Natural killer cell treated with Interleukin-12 subunit alpha and Interleukin-12 subunit beta and Interleukin-15 and Interleukin-18, amount 100 ng/mL, for 72 hours (primary cell): ENCODE measurements around the gene SEMA6A. TPM values are rescaled to one million over a fixed set of nuclear protein-coding genes. Genes with fewer than 3 reads are reported as not detected.
A peak's percentile ranks its signal among the peaks of the same experiment; 100 is the strongest.

Experiments
- ATAC-seq, 2 donors: fragments of 150-1000 bp; cut with Tn5 transposase in 1 of 2; sonication (Bioruptor Pico), chemical (Tn5 transposase) in 1 of 2; 2 replicates each; pipeline ENCODE4 v1.10.0; 2021
- DNase-seq: peaks from one replicate; pipeline ENCODE4 v3.0.0; 2022; ENCODE audit warnings: low spot score
- H3K27ac Mint-ChIP-seq, 2 donors: 1 replicate in 1 of 2; 2 replicates in 1 of 2; pipeline ENCODE4 v1.8.0; 2022; ENCODE audit warnings: mixed read lengths in 2 of 2, mild to moderate bottlenecking in 1 of 2, moderate library complexity in 1 of 2
- H3K27me3 Mint-ChIP-seq, 2 donors: 1 replicate in 1 of 2; 2 replicates in 1 of 2; pipeline ENCODE4 v1.8.0; 2022; ENCODE audit warnings: mixed read lengths in 2 of 2
- H3K36me3 Mint-ChIP-seq: one replicate; pipeline ENCODE4 v1.8.0; 2022; ENCODE audit warnings: mixed read lengths
- H3K4me1 Mint-ChIP-seq, 2 donors: 1 replicate in 1 of 2; 2 replicates in 1 of 2; pipeline ENCODE4 v1.8.0; 2022; ENCODE audit warnings: low read depth in 2 of 2, mixed read lengths in 2 of 2, mild to moderate bottlenecking in 1 of 2
- H3K4me3 Mint-ChIP-seq: one replicate; pipeline ENCODE4 v1.8.0; 2022; ENCODE audit warnings: mixed read lengths
- H3K9me3 Mint-ChIP-seq: 2 replicates; pipeline ENCODE4 v1.8.0; 2022; ENCODE audit warnings: mixed read lengths
- total RNA-seq, 2 donors: library from RNA; stranded (reverse); gene quantifications; one replicate each; pipeline ENCODE4 v1.2.3, GENCODE V29; 2022

Gene SEMA6A
- total RNA-seq, 2 donors from 2014 or later = not detected

- Mint-ChIP-seq H3K36me3 (peaks cover 5% of the 10 kb centered on the region), H3K9me3 (peaks cover 2% of the 10 kb centered on the region), H3K4me1 (peaks cover 5 to 12% of the 10 kb centered on the region in 2 donors), H3K4me3 (no peak overlapping the region), H3K27me3 (peaks cover 48 to 67% of the 10 kb centered on the region in 2 donors), H3K27ac (no peak overlapping the region)
- DNase-seq (no peak), ATAC-seq (no peak)
Measured at GRCh38 chr5:116572350-116573278, 2.0 kb downstream of the SEMA6A start.

- peaks cover 7% of the 10 kb centered on the region for H3K9me3 Mint-ChIP-seq
- no peak overlapping the region for H3K4me3 Mint-ChIP-seq
- H3K4me1 Mint-ChIP-seq = peaks cover 5 to 12% of the 10 kb centered on the region in 2 donors
- H3K36me3 Mint-ChIP-seq = peaks cover 5% of the 10 kb centered on the region
- DNase-seq (no peak), ATAC-seq (no peak)
- H3K27me3 Mint-ChIP-seq = peaks cover 48 to 76% of the 10 kb centered on the region in 2 donors
- no peak overlapping the region for H3K27ac Mint-ChIP-seq
Measured at GRCh38 chr5:116571568-116572349, 2.9 kb downstream of the SEMA6A start.

- DNase-seq = no peak
- no peak overlapping the region for H3K4me3 Mint-ChIP-seq
Measured at GRCh38 chr5:116569999-116570398, 4.6 kb downstream of the SEMA6A start.

GRCh38 chr5:116567106-116567505 lies 7.5 kb downstream of the SEMA6A start:
- peaks cover 26 to 54% of the 10 kb centered on the region in 2 donors for H3K27me3 Mint-ChIP-seq
- H3K27ac Mint-ChIP-seq = no peak overlapping the region
- ATAC-seq (no peak), DNase-seq (no peak)
- H3K9me3 Mint-ChIP-seq = peaks cover 7% of the 10 kb centered on the region
- H3K4me3 Mint-ChIP-seq = no peak overlapping the region
- no peaks in the 10 kb centered on the region for H3K36me3 Mint-ChIP-seq
- H3K4me1 Mint-ChIP-seq = no peaks in the 10 kb centered on the region

More at GRCh38 chr5:116569999-116570398, 4.6 kb downstream of the SEMA6A start:
- Mint-ChIP-seq H3K27me3 (peaks cover 38 to 68% of the 10 kb centered on the region in 2 donors), H3K27ac (no peak overlapping the region), H3K9me3 (peaks cover 7% of the 10 kb centered on the region), H3K36me3 (peaks cover 5% of the 10 kb centered on the region), H3K4me1 (peaks cover 5 to 7% of the 10 kb centered on the region in 2 donors)
- no peak for ATAC-seq

- Mint-ChIP-seq H3K27ac (no peak overlapping the region), H3K9me3 (peaks cover 7% of the 10 kb centered on the region), H3K27me3 (peaks cover 22 to 51% of the 10 kb centered on the region in 2 donors), H3K36me3 (no peaks in the 10 kb centered on the region), H3K4me1 (no peaks in the 10 kb centered on the region), H3K4me3 (no peak overlapping the region)
- DNase-seq (no peak), ATAC-seq (no peak)
Measured at GRCh38 chr5:116566251-116566650, 8.4 kb downstream of the SEMA6A start.

- Mint-ChIP-seq H3K27ac (no peak overlapping the region), H3K4me3 (no peak overlapping the region), H3K4me1 (no peaks in the 10 kb centered on the region), H3K36me3 (no peaks in the 10 kb centered on the region), H3K9me3 (peaks cover 7% of the 10 kb centered on the region), H3K27me3 (peaks cover 14 to 38% of the 10 kb centered on the region in 2 donors)
- DNase-seq (no peak), ATAC-seq (no peak)
Measured at GRCh38 chr5:116564756-116565490, 9.7 kb downstream of the SEMA6A start.

GRCh38 chr5:116564312-116564711 lies 10.3 kb downstream of the SEMA6A start:
- DNase-seq (no peak), ATAC-seq (no peak)
- Mint-ChIP-seq H3K4me1 (no peaks in the 10 kb centered on the region), H3K4me3 (no peak overlapping the region), H3K9me3 (peaks cover 7% of the 10 kb centered on the region), H3K36me3 (no peaks in the 10 kb centered on the region), H3K27me3 (peaks cover 10 to 32% of the 10 kb centered on the region in 2 donors), H3K27ac (no peak overlapping the region)

GRCh38 chr5:116563736-116564308 lies 10.8 kb downstream of the SEMA6A start:
- peaks cover 5 to 27% of the 10 kb centered on the region in 2 donors for H3K27me3 Mint-ChIP-seq
- ATAC-seq (no peak), DNase-seq (no peak)
- H3K4me3 Mint-ChIP-seq = no peak overlapping the region
- no peaks in the 10 kb centered on the region for H3K36me3 Mint-ChIP-seq
- H3K9me3 Mint-ChIP-seq = peaks cover 5% of the 10 kb centered on the region
- no peaks in the 10 kb centered on the region for H3K4me1 Mint-ChIP-seq
- H3K27ac Mint-ChIP-seq = no peak overlapping the region

GRCh38 chr5:116562669-116563068 lies 12.0 kb downstream of the SEMA6A start:
- H3K36me3 Mint-ChIP-seq = no peaks in the 10 kb centered on the region
- DNase-seq (no peak), ATAC-seq (no peak)
- peaks cover 5% of the 10 kb centered on the region for H3K9me3 Mint-ChIP-seq
- H3K4me1 Mint-ChIP-seq = no peaks in the 10 kb centered on the region
- H3K27me3 Mint-ChIP-seq = peaks cover 2 to 17% of the 10 kb centered on the region in 2 donors
- H3K4me3 Mint-ChIP-seq = no peak overlapping the region
- H3K27ac Mint-ChIP-seq = no peak overlapping the region

GRCh38 chr5:116561658-116562057 lies 13.0 kb downstream of the SEMA6A start:
- H3K36me3 Mint-ChIP-seq = no peaks in the 10 kb centered on the region
- no peaks in the 10 kb centered on the region for H3K4me1 Mint-ChIP-seq
- peaks cover 2 to 8% of the 10 kb centered on the region in 2 donors for H3K27me3 Mint-ChIP-seq
- no peak overlapping the region for H3K27ac Mint-ChIP-seq
- no peaks in the 10 kb centered on the region for H3K9me3 Mint-ChIP-seq
- ATAC-seq (no peak), DNase-seq (no peak)
- no peak overlapping the region for H3K4me3 Mint-ChIP-seq

GRCh38 chr5:116559673-116560164 lies 14.9 kb downstream of the SEMA6A start:
- H3K36me3 Mint-ChIP-seq = no peaks in the 10 kb centered on the region
- H3K4me1 Mint-ChIP-seq = no peaks in the 10 kb centered on the region
- peaks cover 2 to 8% of the 10 kb centered on the region in 2 donors for H3K27me3 Mint-ChIP-seq
- DNase-seq (no peak), ATAC-seq (no peak)
- no peak overlapping the region for H3K27ac Mint-ChIP-seq
- H3K9me3 Mint-ChIP-seq = no peaks in the 10 kb centered on the region
- no peak overlapping the region for H3K4me3 Mint-ChIP-seq

- Mint-ChIP-seq H3K9me3 (no peaks in the 10 kb centered on the region), H3K4me1 (no peaks in the 10 kb centered on the region), H3K36me3 (no peaks in the 10 kb centered on the region), H3K4me3 (no peak overlapping the region), H3K27me3 (peaks cover 2 to 8% of the 10 kb centered on the region in 2 donors), H3K27ac (no peak overlapping the region)
- DNase-seq (no peak), ATAC-seq (peak in 1 of 2 donors; percentile 32)
Measured at GRCh38 chr5:116559239-116559638, 15.4 kb downstream of the SEMA6A start.

- DNase-seq (no peak), ATAC-seq (no peak)
- Mint-ChIP-seq H3K27me3 (peaks cover 5 to 8% of the 10 kb centered on the region in 2 donors), H3K36me3 (no peaks in the 10 kb centered on the region), H3K9me3 (no peaks in the 10 kb centered on the region), H3K27ac (no peak overlapping the region), H3K4me1 (no peaks in the 10 kb centered on the region), H3K4me3 (no peak overlapping the region)
Measured at GRCh38 chr5:116557669-116558271, 16.9 kb downstream of the SEMA6A start.
